H7 (cell line): ENCODE data around the gene HBS1L. TPM values are rescaled to one million over a fixed set of nuclear protein-coding genes. Genes with fewer than 3 reads are reported as not detected.

Experiments used
- DNase-seq: peaks from one replicate; pipeline ENCODE4 v3.0.0; 2012
- H3K27me3 ChIP-seq: 2 replicates; pipeline ENCODE4 v1.6.0; 2011; ENCODE audit warnings: mild to moderate bottlenecking, low read length; ENCODE audit not compliant: control insufficient read depth, insufficient read depth
- H3K36me3 ChIP-seq: replicated peaks from 2 replicates; pipeline ENCODE4 v1.5.1; 2011; ENCODE audit warnings: low read length; ENCODE audit not compliant: control insufficient read depth, insufficient read depth
- H3K4me3 ChIP-seq: 2 replicates; pipeline ENCODE4 v1.5.1; 2011; ENCODE audit warnings: low read depth, mild to moderate bottlenecking, control low read depth, low read length, moderate library complexity; ENCODE audit not compliant: insufficient read depth
- total RNA-seq: library from RNA; depleted of rRNA; stranded (reverse); fragments of >200 nt; shearing (Covaris generic); gene quantifications from 2 replicates; pipeline ENCODE4 v1.2.3, GENCODE V29; 2014; rRNA removed

The HBS1L gene
- total RNA-seq, 1 experiment from 2014 or later: 106 TPM

- H3K4me3 ChIP-seq: no peak overlapping the region
- no peaks in the 10 kb centered on the region for H3K27me3 ChIP-seq
- DNase-seq: no peak
- H3K36me3 ChIP-seq: no peaks in the 10 kb centered on the region
Measured at GRCh38 chr6:134925800-134926199, 128.8 kb downstream of the HBS1L start.

GRCh38 chr6:134921721-134922261 is 132.8 kb downstream of the HBS1L start:
- Histone ChIP-seq H3K4me3 (no peak overlapping the region), H3K27me3 (no peaks in the 10 kb centered on the region), H3K36me3 (no peaks in the 10 kb centered on the region)
- no peak for DNase-seq

- no peak for DNase-seq
- Histone ChIP-seq H3K4me3 (no peak overlapping the region), H3K36me3 (no peaks in the 10 kb centered on the region), H3K27me3 (no peaks in the 10 kb centered on the region)
Measured at GRCh38 chr6:134921276-134921675, 133.3 kb downstream of the HBS1L start.

GRCh38 chr6:134920422-134920821 is 134.2 kb downstream of the HBS1L start:
- DNase-seq: no peak
- Histone ChIP-seq H3K4me3 (no peak overlapping the region), H3K27me3 (no peaks in the 10 kb centered on the region), H3K36me3 (no peaks in the 10 kb centered on the region)

- Histone ChIP-seq H3K4me3 (no peak overlapping the region), H3K27me3 (no peaks in the 10 kb centered on the region), H3K36me3 (no peaks in the 10 kb centered on the region)
- no peak for DNase-seq
Measured at GRCh38 chr6:134918418-134918961, 136.1 kb downstream of the HBS1L start.

GRCh38 chr6:134911547-134911946 is 143.1 kb downstream of the HBS1L start:
- H3K4me3 ChIP-seq: no peak overlapping the region
- no peak for DNase-seq
- H3K36me3 ChIP-seq: no peaks in the 10 kb centered on the region
- no peaks in the 10 kb centered on the region for H3K27me3 ChIP-seq

- no peak overlapping the region for H3K4me3 ChIP-seq
- H3K36me3 ChIP-seq: no peaks in the 10 kb centered on the region
- DNase-seq: no peak
- H3K27me3 ChIP-seq: no peaks in the 10 kb centered on the region
Measured at GRCh38 chr6:134910593-134910935, 144.1 kb downstream of the HBS1L start.

Other genes with a start within 250 kb of the HBS1L start
- 0.17 and 2.0 TPM in 2 replicates for gene ALDH8A1, start 104.7 kb downstream of the HBS1L start, total RNA-seq
- gene MYB, start 126.5 kb upstream of the HBS1L start, total RNA-seq: 0.94 and 1.8 TPM in 2 replicates